H1 (cell line): Measurements from ENCODE around the gene NCAPD2. TPM values are rescaled to one million over a fixed set of nuclear protein-coding genes. Genes with fewer than 3 reads are reported as not detected.

Experiments used
- PHF8 ChIP-seq: fragments of 200-600 bp; sonication (generic); conservative IDR thresholded peaks from 2 replicates; pipeline ENCODE4 v1.7.1; 2012; ENCODE audit warnings: low read depth, mild to moderate bottlenecking, inconsistent platforms, low read length, moderate library complexity
- POLR2AphosphoS5 ChIP-seq: IDR thresholded peaks from 2 replicates; pipeline ENCODE4 v1.6.1; 2011; ENCODE audit warnings: low read depth, low read length
- RXRA ChIP-seq: IDR thresholded peaks from 2 replicates; pipeline ENCODE4 v1.6.1; 2011; ENCODE audit warnings: low read depth, mild to moderate bottlenecking, low read length, moderate library complexity; ENCODE audit not compliant: insufficient read depth
- polyA plus RNA-seq, 7 experiments: library from polyadenylated mRNA; depleted of rRNA in 3 of 7; stranded (reverse) in 5 of 7; unstranded in 2 of 7; fragments of >200 nt in 5 of 7; fragments of 200-250 nt in 2 of 7; gene quantifications; 1 replicate in 5 of 7; 2 replicates in 1 of 7; 4 replicates in 1 of 7; pipeline versions ENCODE4 v1.2.1 to v1.2.3, GENCODE V29; 2011 to 2013; ENCODE audit warnings: missing spikeins in 2 of 7, mixed read lengths in 2 of 7
- total RNA-seq: library from RNA; stranded (reverse); fragmentation: NEBNext Ultra II Directional; extraction: Animal tissue kit (Norgen Biotek cat#: 25700); gene quantifications from 2 replicates; pipeline ENCODE4 v1.2.1, GENCODE V29; 2021

The NCAPD2 gene
- total and polyA plus RNA-seq, 2 of the 8 experiments (the other 6 are each of a cell fraction or from before 2014, with no cell fraction given): 55.8 to 132 TPM

DNA sequence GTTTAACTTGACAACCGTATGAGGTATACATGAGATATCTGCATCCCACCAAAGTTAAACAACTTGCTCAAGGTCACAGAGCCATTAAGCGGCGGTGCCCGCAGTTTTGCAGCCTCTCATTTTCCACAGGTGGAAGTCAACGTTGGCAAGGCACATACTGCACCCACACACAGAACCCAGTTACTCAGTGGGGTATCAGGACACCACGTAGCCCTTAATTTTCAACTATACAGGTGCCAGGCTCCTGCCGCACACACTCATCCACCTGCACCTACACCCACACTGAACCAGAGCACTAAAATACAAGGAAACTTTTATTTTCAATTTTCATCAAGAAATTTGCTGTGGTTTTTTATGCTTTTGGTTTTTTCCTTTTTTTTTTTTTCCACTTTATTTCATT, 75.9 kb downstream of the NCAPD2 start (continued):
- TF ChIP-seq PHF8: no peak
- TF ChIP-seq POLR2AphosphoS5: no peak; the same call in 1 of the 2 replicates
- no peak for TF ChIP-seq RXRA
